Activated naive CD4-positive, alpha-beta T cell treated with anti-CD3 and anti-CD28 coated beads for 36 hours (primary cell): ENCODE data around the gene CD70. TPM values are rescaled to one million over a fixed set of nuclear protein-coding genes. Genes with fewer than 3 reads are reported as not detected.
"Not testable (repeated sequence)": the region's sequence is repeated elsewhere in the genome, so short reads cannot be mapped to it uniquely, and the experiment has no call there.

Source experiments
- CTCF ChIA-PET: fragments of 350-600 bp; sonication (Branson Sonifier 250); formaldehyde crosslinking; loops from one replicate; lab custom pipeline; 2021; ENCODE audit warnings: antibody characterized with exemption; lab: Charles Lee
- DNase-seq: peaks from one replicate; pipeline ENCODE4 v3.0.0-alpha.2; 2020
- H3K27ac Mint-ChIP-seq: one replicate; pipeline ENCODE4 v1.8.0; 2021; ENCODE audit warnings: mild to moderate bottlenecking, mixed read lengths
- H3K27me3 Mint-ChIP-seq: one replicate; pipeline ENCODE4 v1.8.0; 2021; ENCODE audit warnings: low read depth, mixed read lengths
- H3K36me3 Mint-ChIP-seq: one replicate; pipeline ENCODE4 v1.8.0; 2021; ENCODE audit warnings: low read depth, mixed read lengths
- H3K4me1 Mint-ChIP-seq: one replicate; pipeline ENCODE4 v1.8.0; 2021; ENCODE audit warnings: low read depth, mixed read lengths
- H3K4me3 Mint-ChIP-seq: one replicate; pipeline ENCODE4 v1.8.0; 2021; ENCODE audit warnings: mild to moderate bottlenecking, moderate library complexity, mixed read lengths
- H3K9me3 Mint-ChIP-seq: one replicate; pipeline ENCODE4 v1.8.0; 2021; ENCODE audit warnings: mixed read lengths
- intact Hi-C: fragments of 100-400 bp; cut with micrococcal nuclease; formaldehyde crosslinking; loops from one replicate; pipeline ENCODE4 v1.15.1; 2023
- total RNA-seq, 2 experiments: library from RNA; stranded (reverse); gene quantifications; one replicate each; pipeline ENCODE4 v1.2.3, GENCODE V29; 2021

CD70 gene
- total RNA-seq, 2 experiments from 2014 or later, result 3.1 to 3.7 TPM

DNA sequence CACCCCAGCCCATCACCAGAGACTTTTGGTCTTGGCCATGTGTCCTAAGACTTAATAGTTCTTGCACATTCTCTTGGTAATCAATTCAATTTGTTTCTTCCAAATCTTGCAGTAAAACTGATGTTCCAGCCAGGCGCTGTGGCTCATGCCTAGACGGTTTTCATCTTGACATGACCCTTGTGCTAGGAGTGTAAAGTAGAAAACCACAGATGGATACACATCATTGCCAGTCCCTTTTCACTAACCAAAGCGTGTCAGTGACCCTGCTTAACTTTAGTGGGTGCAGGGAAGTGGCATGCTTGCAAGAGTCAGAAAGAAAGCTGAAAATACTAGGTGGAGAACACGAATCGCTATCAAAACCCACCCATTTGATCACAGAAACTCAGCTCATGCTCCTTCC lies 18.0 kb upstream of the CD70 start:
- CTCF ChIA-PET, result interaction anchor here (0.6 kb wide), 1 partner anchor 314 kb away, joined by 3 read pairs; no protein-coding TSS in a partner anchor
- Mint-ChIP-seq H3K4me3 (no peak overlapping the region), H3K4me1 (peaks cover 8% of the 10 kb centered on the region), H3K27ac (no peak overlapping the region), H3K9me3 (no peaks in the 10 kb centered on the region), H3K27me3 (peaks cover 16% of the 10 kb centered on the region), H3K36me3 (no peaks in the 10 kb centered on the region)
- DNase-seq, result no peak
- intact Hi-C loops, result no loop called here

GRCh38 chr19:6608146-6608545 lies 17.2 kb upstream of the CD70 start:
- H3K27me3 Mint-ChIP-seq, result peaks cover 16% of the 10 kb centered on the region

DNA sequence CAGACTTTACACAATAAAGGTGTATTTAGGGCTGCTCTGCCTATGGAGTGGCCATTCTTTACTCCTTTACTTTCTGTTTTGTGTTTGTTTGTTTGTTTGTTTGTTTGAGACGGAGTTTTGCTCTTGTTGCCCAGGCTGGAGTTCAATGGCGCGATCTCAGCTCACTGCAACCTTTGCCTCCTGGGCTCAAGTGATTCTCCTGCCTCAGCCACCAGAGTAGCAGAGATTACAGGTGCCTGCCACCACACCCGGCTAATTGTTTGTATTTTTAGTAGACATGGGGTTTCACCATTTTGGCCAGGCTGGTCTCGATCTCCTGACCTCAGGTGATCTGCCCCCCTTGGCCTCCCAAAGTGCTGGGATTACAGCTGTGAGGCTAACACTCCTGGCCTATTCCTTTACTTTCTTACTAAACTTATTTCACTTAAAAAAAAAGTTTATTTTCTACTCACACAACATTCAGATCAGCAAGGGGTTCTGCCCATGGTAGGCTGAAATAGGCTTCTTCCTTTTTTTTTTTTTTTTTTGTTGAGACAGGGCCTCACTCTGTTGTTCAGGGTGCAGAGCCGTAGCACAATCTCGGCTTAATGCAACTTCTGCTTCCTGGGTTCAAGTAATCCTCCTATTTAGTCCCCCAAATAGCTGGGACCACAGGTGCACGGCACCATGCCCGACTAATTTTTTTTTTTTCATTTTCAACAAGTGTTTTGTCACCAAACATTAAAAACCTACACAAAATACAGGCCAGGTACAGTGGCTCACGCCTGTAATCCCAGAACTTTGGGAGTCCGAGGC lies 15.5 kb upstream of the CD70 start:
- CTCF ChIA-PET, result interaction anchor here (0.6 kb wide), 1 partner anchor 481 kb away, joined by 3 read pairs; no protein-coding TSS in a partner anchor
- intact Hi-C loops, H3K36me3 Mint-ChIP-seq, H3K27ac Mint-ChIP-seq, DNase-seq, H3K9me3 Mint-ChIP-seq, H3K27me3 Mint-ChIP-seq, H3K4me1 Mint-ChIP-seq, H3K4me3 Mint-ChIP-seq: not testable (repeated sequence)

More at GRCh38 chr19:6608146-6608545, 17.2 kb upstream of the CD70 start:
- H3K27ac Mint-ChIP-seq, H3K4me3 Mint-ChIP-seq, DNase-seq, H3K4me1 Mint-ChIP-seq, CTCF ChIA-PET, H3K36me3 Mint-ChIP-seq, H3K9me3 Mint-ChIP-seq, intact Hi-C loops: not testable (repeated sequence)

DNA sequence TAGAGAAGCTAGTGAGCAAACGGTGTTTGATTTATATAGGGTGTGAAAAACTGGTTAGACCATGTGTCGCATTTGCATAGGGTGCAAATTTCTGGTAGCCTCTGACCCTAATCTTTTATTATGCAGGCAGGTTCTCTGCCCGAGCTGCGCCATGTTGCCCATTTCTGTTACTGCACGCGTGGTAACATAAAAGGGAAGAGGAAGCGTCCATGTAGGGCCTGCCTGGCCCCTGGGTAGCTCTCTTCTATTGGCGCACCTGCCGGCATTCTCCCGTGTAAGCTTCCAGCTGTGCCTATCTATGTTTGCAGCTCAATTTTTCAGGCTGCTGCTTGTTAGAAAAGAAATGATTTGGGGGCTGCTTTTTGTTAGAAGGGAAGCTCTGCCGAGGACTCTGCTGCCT lies 14.0 kb upstream of the CD70 start:
- intact Hi-C loops, result no loop called here
- no peak overlapping the region for H3K27ac Mint-ChIP-seq
- H3K9me3 Mint-ChIP-seq, result no peaks in the 10 kb centered on the region
- CTCF ChIA-PET, result interaction anchor here (0.6 to 1.0 kb wide), 2 partner anchors 164 to 609 kb away, joined by 3 to 4 read pairs; no protein-coding TSS in a partner anchor
- H3K4me1 Mint-ChIP-seq, result peaks cover 7% of the 10 kb centered on the region
- no peaks in the 10 kb centered on the region for H3K36me3 Mint-ChIP-seq
- H3K4me3 Mint-ChIP-seq, result no peak overlapping the region
- no peaks in the 10 kb centered on the region for H3K27me3 Mint-ChIP-seq
- DNase-seq, result no peak

DNA sequence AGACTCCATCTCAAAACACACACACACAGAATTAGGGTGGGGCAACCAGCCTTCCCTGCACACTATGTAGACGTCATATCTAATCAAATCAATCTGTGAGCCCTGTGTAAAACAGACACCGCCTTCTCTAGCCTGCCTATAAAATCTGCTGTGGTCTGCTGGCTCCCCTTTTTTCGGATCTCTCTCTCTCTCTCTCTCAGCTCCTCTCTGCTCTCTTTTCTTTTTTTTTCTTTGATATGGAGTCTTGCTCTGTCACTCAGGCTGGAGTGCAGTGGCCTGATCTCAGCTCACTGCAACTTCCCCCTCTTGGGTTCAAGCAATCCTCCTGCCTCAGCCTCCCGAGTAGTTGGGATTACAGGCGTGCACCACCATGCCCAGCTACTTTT lies 11.8 kb upstream of the CD70 start:
- Mint-ChIP-seq H3K4me3 (no peak overlapping the region), H3K4me1 (peaks cover 12% of the 10 kb centered on the region), H3K27ac (no peak overlapping the region)

DNA sequence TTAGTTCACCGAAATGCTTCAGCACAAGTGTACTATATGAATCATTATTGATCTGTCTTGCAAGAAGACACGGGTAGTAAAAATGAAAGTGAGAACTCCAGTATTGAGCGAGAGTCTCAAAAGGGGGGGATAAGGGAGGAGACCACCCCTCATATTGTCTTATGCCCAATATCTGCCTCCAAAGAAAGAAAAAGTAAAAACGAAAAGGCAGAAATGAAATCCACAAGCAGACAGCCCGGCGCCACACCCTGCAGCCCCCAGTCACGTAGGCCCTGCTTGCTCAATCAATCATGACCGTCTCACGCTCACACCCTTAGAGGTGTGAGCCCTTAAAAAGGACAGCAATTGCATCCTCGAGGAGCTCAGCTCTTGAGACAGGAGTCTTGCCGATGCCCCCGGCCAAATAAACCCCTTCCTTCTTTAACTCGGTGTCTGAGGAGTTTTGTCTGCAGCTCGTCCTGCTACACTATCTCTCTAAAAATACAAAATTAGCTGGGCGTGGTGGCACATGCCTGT lies 10.6 kb upstream of the CD70 start:
- CTCF ChIA-PET, H3K27me3 Mint-ChIP-seq, DNase-seq, H3K4me3 Mint-ChIP-seq, H3K36me3 Mint-ChIP-seq, H3K9me3 Mint-ChIP-seq, intact Hi-C loops, H3K27ac Mint-ChIP-seq: not testable (repeated sequence)
- H3K4me1 Mint-ChIP-seq, result peaks cover 12% of the 10 kb centered on the region

More for the DNA sequence above, 11.8 kb upstream of the CD70 start:
- CTCF ChIA-PET, result no interaction called here
- H3K27me3 Mint-ChIP-seq, result peaks cover 3% of the 10 kb centered on the region
- H3K36me3 Mint-ChIP-seq, result no peaks in the 10 kb centered on the region
- intact Hi-C loops, result no loop called here
- no peak for DNase-seq
- H3K9me3 Mint-ChIP-seq, result no peaks in the 10 kb centered on the region

GRCh38 chr19:6600951-6601536 lies 10.1 kb upstream of the CD70 start:
- H3K27ac Mint-ChIP-seq, DNase-seq, H3K4me3 Mint-ChIP-seq, intact Hi-C loops, CTCF ChIA-PET, H3K36me3 Mint-ChIP-seq, H3K27me3 Mint-ChIP-seq, H3K9me3 Mint-ChIP-seq: not testable (repeated sequence)
- peaks cover 12% of the 10 kb centered on the region for H3K4me1 Mint-ChIP-seq

DNA sequence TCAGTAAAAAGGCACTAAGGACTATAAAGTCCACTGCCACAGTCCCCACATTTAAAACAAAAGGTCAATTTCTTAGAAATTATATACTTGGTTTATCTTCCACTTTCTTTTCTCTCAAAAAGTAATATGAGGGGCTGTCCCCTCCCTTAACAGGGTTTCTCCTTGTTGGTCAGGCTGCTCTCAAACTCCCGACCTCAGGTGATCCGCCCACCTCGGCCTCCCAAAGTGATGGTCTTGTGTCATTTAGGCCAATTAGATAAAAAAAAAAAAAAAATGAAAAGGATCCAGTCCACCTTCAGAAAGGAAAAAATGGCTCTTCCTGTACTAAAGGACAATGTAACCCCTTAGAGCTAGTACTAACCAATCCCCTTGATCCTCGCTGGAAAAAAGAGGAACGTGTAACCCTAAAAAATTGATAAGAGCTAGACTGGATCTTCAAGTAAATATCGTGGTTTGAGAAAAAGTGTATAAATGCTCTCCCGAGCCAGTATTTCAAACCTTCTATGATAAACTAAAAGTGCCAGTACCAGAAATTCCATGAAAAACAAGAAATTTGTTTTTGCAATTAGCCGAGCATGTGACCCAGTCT lies 9.0 kb upstream of the CD70 start:
- CTCF ChIA-PET, result interaction anchor here (0.6 to 1.2 kb wide), 2 partner anchors 32 to 55 kb away, joined by 3 read pairs; no protein-coding TSS in a partner anchor
- DNase-seq, result no peak
- Mint-ChIP-seq H3K4me1 (peaks cover 12% of the 10 kb centered on the region), H3K27me3 (peaks cover 3% of the 10 kb centered on the region), H3K9me3 (no peaks in the 10 kb centered on the region), H3K36me3 (no peaks in the 10 kb centered on the region), H3K4me3 (no peak overlapping the region), H3K27ac (no peak overlapping the region)
- intact Hi-C loops, result no loop called here

DNA sequence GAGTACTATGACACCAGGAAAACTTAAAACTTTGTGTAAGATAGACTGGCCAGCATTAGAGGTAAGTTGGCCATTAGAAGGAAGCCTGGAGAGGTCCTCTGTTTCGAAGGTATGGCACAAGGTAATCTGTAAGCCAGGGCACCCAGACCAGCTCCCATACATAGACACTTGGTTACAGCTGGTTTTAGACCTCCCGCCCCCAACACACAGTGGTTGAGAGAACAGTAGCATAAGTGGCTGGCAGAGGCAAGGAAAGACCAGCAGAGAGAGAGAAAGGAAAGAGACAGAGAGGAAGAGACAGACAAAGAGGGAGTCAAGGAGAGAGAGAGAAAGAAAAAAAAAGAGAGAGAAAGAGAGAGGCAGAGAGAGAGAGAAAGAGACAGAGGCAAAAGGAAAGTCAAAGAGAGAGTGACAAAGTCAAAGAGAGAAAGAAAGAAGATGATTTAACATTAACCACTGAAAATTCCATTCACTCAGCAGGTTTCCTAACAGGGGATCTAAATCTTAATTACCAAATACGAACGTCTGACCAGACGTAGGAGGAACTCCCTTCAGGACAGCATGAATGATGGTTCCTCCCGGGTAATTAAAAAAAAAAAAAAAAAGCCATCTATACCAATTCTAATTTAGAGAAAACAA lies 7.4 kb upstream of the CD70 start:
- CTCF ChIA-PET, H3K4me3 Mint-ChIP-seq, intact Hi-C loops, H3K27me3 Mint-ChIP-seq, H3K36me3 Mint-ChIP-seq, DNase-seq, H3K27ac Mint-ChIP-seq, H3K9me3 Mint-ChIP-seq: not testable (repeated sequence)
- peaks cover 12% of the 10 kb centered on the region for H3K4me1 Mint-ChIP-seq

- H3K27me3 Mint-ChIP-seq, H3K27ac Mint-ChIP-seq, DNase-seq, H3K4me3 Mint-ChIP-seq, H3K36me3 Mint-ChIP-seq, H3K9me3 Mint-ChIP-seq, intact Hi-C loops: not testable (repeated sequence)
- H3K4me1 Mint-ChIP-seq, result peaks cover 13% of the 10 kb centered on the region
- CTCF ChIA-PET, result interaction anchor here (0.6 kb wide), 1 partner anchor 33 kb away, joined by 3 read pairs; no protein-coding TSS in a partner anchor
These were observed 6.7 kb upstream of the CD70 start for GRCh38 chr19:6597471-6598253.

- Mint-ChIP-seq H3K4me3 (no peak overlapping the region), H3K4me1 (peaks cover 19% of the 10 kb centered on the region), H3K36me3 (no peaks in the 10 kb centered on the region), H3K27me3 (peaks cover 14% of the 10 kb centered on the region), H3K9me3 (no peaks in the 10 kb centered on the region), H3K27ac (no peak overlapping the region)
- CTCF ChIA-PET, result interaction anchor here (0.6 kb wide), 1 partner anchor 34 kb away, joined by 3 read pairs; no protein-coding TSS in a partner anchor
- intact Hi-C loops, result no loop called here
- DNase-seq, result no peak
These were observed 5.7 kb upstream of the CD70 start for GRCh38 chr19:6596621-6597020.
